ENCODE data around the gene ZCRB1.

ZCRB1 gene

DNA sequence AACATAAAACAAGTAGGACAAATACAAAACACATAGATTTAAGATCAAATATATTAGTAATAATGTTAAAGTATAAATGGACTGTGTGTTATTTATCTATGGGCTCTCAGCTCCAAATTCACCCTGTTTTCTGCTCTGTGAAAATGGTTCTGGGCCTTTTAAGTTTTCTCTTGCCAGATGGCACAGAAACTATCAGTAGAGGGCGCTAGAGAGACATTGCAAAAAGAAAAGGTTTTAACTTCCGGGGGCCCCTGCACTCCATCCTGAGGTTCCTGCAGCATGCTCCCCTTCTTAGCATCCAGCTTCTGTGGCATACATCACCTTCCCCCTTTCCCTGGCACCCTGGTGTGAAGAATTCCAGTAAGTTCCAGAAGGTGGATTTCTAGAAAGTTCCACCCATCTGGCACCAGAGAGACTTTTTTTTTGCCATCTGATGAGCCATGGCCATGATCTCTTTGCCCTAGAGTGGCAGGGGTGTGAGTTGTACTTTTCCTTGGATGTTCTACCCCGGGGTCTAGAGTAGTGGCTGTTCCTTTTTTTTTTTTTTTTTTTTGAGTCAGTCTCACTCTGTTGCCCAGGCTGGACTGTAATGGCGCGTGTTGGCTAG is 29.3 kb downstream of the ZCRB1 start:
- no peak for ATAC-seq
- TF ChIP-seq ZC3H10 (CRISPR knock-in tag; IDR thresholded peaks at IDR 0.05) (no peak), ZFP3 (CRISPR knock-in tag; IDR thresholded peaks at IDR 0.05) (no peak), ARNTL (CRISPR knock-in tag; IDR thresholded peaks at IDR 0.05; ENCODE audit: borderline replicate concordance, low read depth) (no peak), CREB5 (CRISPR knock-in tag; IDR thresholded peaks at IDR 0.05; ENCODE audit: low read depth) (no peak), OSR1 (CRISPR knock-in tag; IDR thresholded peaks at IDR 0.05) (no peak), TSHZ2 (CRISPR knock-in tag; IDR thresholded peaks at IDR 0.05) (no peak), ESRRG (CRISPR knock-in tag; IDR thresholded peaks at IDR 0.05) (no peak), TCF4 (CRISPR knock-in tag; IDR thresholded peaks at IDR 0.05; ENCODE audit: borderline replicate concordance) (no peak), RARB (CRISPR knock-in tag; IDR thresholded peaks at IDR 0.05) (no peak), TOX (CRISPR knock-in tag; IDR thresholded peaks at IDR 0.05; ENCODE audit: borderline replicate concordance) (no peak), ZNF565 (CRISPR knock-in tag; conservative IDR thresholded peaks at IDR 0.05; ENCODE audit: low read depth) (no peak), ZFP30 (CRISPR knock-in tag; IDR thresholded peaks at IDR 0.05) (no peak), PATZ1 (CRISPR knock-in tag; IDR thresholded peaks at IDR 0.05; ENCODE audit: borderline replicate concordance) (no peak), SNAI2 (CRISPR knock-in tag; IDR thresholded peaks at IDR 0.05) (no peak), PPARA (CRISPR knock-in tag; IDR thresholded peaks at IDR 0.05; ENCODE audit: borderline replicate concordance) (no peak), BACH2 (CRISPR knock-in tag; IDR thresholded peaks at IDR 0.05; ENCODE audit: borderline replicate concordance) (no peak), ZNF70 (CRISPR knock-in tag; IDR thresholded peaks at IDR 0.05) (no peak)

- TF ChIP-seq PPARA (CRISPR knock-in tag; IDR thresholded peaks at IDR 0.05; ENCODE audit: borderline replicate concordance) (no peak), GLIS3 (CRISPR knock-in tag; IDR thresholded peaks at IDR 0.05) (no peak), SNAI2 (CRISPR knock-in tag; IDR thresholded peaks at IDR 0.05) (peak; percentile 19; the same call in 1 of the 2 replicates), TSHZ2 (CRISPR knock-in tag; IDR thresholded peaks at IDR 0.05) (no peak), ZFP3 (CRISPR knock-in tag; IDR thresholded peaks at IDR 0.05) (no peak), ZNF565 (CRISPR knock-in tag; conservative IDR thresholded peaks at IDR 0.05; ENCODE audit: low read depth) (no peak), PATZ1 (CRISPR knock-in tag; IDR thresholded peaks at IDR 0.05; ENCODE audit: borderline replicate concordance) (no peak), ISL1 (CRISPR knock-in tag; IDR thresholded peaks at IDR 0.05) (peak; percentile 26), TOX (CRISPR knock-in tag; IDR thresholded peaks at IDR 0.05; ENCODE audit: borderline replicate concordance) (no peak)
- TF ChIP-seq, protein P1, sequence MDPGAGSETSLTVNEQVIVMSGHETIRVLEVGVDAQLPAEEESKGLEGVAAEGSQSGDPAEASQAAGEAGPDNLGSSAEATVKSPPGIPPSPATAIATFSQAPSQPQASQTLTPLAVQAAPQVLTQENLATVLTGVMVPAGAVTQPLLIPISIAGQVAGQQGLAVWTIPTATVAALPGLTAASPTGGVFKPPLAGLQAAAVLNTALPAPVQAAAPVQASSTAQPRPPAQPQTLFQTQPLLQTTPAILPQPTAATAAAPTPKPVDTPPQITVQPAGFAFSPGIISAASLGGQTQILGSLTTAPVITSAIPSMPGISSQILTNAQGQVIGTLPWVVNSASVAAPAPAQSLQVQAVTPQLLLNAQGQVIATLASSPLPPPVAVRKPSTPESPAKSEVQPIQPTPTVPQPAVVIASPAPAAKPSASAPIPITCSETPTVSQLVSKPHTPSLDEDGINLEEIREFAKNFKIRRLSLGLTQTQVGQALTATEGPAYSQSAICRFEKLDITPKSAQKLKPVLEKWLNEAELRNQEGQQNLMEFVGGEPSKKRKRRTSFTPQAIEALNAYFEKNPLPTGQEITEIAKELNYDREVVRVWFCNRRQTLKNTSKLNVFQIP (CRISPR knock-in tag; IDR thresholded peaks at IDR 0.05; ENCODE audit: borderline replicate concordance, low read depth): no peak
- peak; percentile 76 for ATAC-seq
These were observed 34.2 kb downstream of the ZCRB1 start for GRCh38 chr12:42291680-42292079.
